ENCODE measurements around the gene DUSP7.

The DUSP7 gene

DNA sequence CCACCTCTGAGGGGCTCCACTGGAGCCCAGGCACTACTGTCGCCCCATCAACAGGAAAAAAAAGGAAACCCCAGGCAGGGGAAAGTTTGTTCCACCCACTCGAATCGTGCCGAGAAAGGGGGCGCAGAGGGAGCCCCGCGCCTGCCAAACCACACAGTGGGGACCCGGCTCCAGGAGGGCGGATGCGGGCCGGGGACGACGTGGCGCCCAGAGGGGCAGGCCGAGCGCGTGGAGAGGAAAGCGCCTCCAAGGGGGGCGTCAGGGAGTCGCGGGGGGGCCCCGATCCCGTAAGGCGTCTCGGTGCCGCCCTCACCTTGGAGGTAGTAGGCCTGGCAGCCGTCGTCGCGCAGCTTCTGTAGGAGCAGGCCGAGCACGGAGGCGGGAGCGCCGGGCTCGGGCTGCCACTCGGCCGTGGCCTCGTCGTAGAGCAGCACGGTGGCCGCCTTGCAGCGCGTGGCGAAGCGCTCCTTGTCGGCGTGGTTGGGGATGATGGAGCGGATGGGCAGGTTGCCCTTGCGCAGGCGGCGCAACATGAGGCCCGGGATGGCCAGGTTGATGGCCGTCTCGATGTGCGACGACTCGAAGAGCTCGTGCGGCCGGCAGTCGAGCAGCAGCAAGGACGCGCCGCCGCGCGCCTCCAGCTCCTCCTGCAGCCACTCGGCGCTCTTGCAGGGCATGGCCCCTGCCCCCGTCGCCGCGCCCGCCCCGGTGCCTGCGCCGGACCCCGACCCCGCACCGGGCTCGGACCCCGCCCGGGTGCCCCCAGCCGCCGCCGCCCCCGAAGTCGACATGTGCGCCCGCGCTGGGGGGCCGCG, 627 bp downstream of the DUSP7 start:
- DNase-seq (ENCODE audit: low spot score), result peak; percentile 73
- TF ChIP-seq, protein P1, sequence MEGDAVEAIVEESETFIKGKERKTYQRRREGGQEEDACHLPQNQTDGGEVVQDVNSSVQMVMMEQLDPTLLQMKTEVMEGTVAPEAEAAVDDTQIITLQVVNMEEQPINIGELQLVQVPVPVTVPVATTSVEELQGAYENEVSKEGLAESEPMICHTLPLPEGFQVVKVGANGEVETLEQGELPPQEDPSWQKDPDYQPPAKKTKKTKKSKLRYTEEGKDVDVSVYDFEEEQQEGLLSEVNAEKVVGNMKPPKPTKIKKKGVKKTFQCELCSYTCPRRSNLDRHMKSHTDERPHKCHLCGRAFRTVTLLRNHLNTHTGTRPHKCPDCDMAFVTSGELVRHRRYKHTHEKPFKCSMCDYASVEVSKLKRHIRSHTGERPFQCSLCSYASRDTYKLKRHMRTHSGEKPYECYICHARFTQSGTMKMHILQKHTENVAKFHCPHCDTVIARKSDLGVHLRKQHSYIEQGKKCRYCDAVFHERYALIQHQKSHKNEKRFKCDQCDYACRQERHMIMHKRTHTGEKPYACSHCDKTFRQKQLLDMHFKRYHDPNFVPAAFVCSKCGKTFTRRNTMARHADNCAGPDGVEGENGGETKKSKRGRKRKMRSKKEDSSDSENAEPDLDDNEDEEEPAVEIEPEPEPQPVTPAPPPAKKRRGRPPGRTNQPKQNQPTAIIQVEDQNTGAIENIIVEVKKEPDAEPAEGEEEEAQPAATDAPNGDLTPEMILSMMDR (IDR thresholded peaks at IDR 0.05; ENCODE audit: extremely low read depth, insufficient read depth, missing control alignments), result peak; percentile 31
- in situ Hi-C loops (cut with MboI; ENCODE audit: low pct_unique_long_range_greater_than_20kb, low sequenced_read_pairs, unreplicated experiment), result no loop called here

DNA sequence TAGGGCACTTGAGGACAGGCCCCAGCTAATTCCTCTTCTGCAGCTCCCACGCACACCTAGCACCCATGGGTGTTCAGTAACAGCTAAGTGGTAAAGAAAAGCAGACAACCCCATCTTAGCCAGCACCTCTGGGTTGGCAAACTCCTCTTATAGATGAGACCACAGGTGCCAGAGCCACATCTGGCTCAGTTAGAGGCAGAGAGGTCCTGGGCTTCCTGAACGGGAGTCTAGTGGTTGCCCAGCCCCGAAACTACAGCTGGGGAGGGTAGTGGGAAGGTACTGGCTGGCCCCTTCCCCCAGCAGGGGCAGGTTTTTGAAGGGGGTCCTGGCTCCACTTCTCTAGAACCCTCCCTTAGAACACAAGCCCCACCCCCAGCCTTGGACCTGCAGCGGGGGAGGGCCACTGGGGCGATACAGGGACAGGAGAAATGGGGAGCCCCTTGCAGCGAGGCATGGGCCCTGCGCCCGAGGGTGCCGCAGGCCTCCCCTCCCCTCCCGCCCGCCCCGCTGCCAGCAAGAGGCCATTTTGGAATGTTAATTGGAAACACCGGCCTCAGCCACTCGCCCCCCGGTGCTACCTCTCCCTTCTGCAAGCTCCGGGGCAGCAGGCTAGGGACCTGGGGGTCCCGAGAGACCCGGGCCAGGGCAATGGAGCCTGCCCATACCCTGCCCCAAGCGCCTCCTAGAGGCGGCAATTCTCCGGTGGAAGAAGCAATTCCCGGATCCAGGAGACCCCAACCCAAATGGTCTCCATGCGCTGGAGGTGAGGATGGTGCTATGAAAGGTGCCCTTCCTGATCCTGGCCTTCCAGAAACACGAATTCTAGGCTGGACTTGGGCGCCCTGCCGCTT, 1.5 kb downstream of the DUSP7 start:
- in situ Hi-C loops (cut with MboI; ENCODE audit: low pct_unique_long_range_greater_than_20kb, low sequenced_read_pairs, unreplicated experiment), result no loop called here
- TF ChIP-seq, protein P1 (IDR thresholded peaks at IDR 0.05; ENCODE audit: extremely low read depth, insufficient read depth, missing control alignments), result peak; percentile 36
- DNase-seq (ENCODE audit: low spot score), result no peak

DNA sequence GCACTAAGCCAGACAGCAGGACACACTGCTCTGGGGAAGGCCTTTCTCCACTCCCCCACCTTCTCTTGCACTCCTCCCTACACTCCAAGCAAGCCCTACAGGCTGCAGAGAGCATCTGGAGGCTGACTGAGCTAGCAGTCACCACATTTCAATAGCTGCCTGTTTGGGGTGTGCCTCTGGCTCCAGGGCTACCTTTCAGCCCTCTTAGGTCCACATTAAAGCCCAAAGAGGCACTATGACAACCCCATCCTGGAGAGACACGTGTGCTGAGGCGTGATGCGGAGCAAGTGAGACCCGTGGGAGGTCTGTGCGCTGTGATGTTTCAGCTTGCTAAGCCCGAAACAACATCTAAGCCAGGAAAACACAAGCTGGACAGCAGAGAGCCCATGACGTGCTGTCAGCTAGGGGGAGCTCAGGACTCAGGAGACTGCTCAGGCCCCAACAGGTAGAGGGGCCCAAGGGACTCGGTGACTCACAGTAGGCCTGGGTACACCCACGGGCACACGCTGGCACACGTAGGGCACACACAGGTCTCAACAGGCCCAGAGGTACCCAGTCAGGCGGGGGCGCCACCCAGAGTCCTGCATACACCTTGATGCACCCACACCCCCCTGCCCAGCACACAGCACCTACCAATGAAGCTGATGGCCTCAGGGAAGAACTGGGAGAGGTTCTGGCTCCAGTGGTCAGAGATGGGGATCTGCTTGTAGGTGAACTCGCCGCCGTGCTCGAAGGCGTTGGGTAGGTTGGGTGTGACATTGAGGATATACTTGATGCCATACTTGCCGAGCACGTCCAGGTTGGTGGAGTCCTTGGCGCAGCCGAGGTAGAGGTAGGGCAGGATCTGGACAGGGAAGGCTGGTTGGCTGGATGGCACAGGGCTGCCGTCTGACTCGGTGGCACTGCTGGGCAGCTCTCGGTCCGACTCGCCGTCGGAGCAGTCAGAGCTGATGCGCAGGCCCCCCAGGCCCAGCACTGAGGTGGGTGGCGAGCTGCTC, 2.8 kb downstream of the DUSP7 start:
- DNase-seq (ENCODE audit: low spot score), result peak; percentile 66
- in situ Hi-C loops (cut with MboI; ENCODE audit: low pct_unique_long_range_greater_than_20kb, low sequenced_read_pairs, unreplicated experiment), result no loop called here
- TF ChIP-seq, protein P1 (IDR thresholded peaks at IDR 0.05; ENCODE audit: extremely low read depth, insufficient read depth, missing control alignments), result peak; percentile 79

GRCh38 chr3:52052831-52053306, 3.5 kb downstream of the DUSP7 start:
- peak; percentile 46 for DNase-seq (ENCODE audit: low spot score)
- TF ChIP-seq, protein P1 (IDR thresholded peaks at IDR 0.05; ENCODE audit: extremely low read depth, insufficient read depth, missing control alignments), result peak; percentile 32
- in situ Hi-C loops (cut with MboI; ENCODE audit: low pct_unique_long_range_greater_than_20kb, low sequenced_read_pairs, unreplicated experiment), result no loop called here

DNA sequence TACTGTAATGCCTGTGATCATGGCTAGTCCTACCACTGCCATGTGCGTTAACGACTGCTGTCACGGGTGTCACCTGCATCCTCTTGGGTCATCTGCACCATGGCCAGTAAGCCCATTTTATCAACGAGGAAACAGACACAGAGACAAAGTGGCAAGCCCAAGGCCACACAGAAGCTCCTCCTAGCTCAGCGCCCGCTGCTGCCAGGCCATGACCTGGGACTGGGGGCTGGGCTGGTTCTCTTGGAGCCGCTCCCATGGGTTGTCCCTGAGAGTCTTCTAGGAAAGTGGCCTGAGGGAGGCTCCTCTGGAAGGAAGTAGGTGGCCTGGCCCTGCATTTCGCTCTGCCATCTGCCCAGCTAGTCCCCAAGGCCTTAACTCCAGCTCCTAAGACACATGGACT, 4.9 kb downstream of the DUSP7 start:
- in situ Hi-C loops (cut with MboI; ENCODE audit: low pct_unique_long_range_greater_than_20kb, low sequenced_read_pairs, unreplicated experiment), result no loop called here
- TF ChIP-seq, protein P1 (IDR thresholded peaks at IDR 0.05; ENCODE audit: extremely low read depth, insufficient read depth, missing control alignments), result no peak
- DNase-seq (ENCODE audit: low spot score), result no peak
